ENCODE data around the gene COA8.

The COA8 gene

GRCh38 chr14:103526247-103526913 lies 36.4 kb upstream of the COA8 start:
- peak; percentile 77 for DNase-seq

GRCh38 chr14:103526914-103527248 lies 35.9 kb upstream of the COA8 start:
- DNase-seq = peak; percentile 76

- DNase-seq = peak; percentile 93
Measured at GRCh38 chr14:103527408-103528145, 35.2 kb upstream of the COA8 start.

GRCh38 chr14:103528146-103528586 lies 34.6 kb upstream of the COA8 start:
- DNase-seq = no peak

- peak; percentile 70 for DNase-seq
Measured at GRCh38 chr14:103528587-103529382, 34.0 kb upstream of the COA8 start, which contains the start of gene TRMT61A. TRMT61A (plus strand) TSS chr14:103529196; CDS start chr14:103529979, 783 bp downstream.

- DNase-seq = no peak
Measured at GRCh38 chr14:103529383-103530365, 33.1 kb upstream of the COA8 start.

GRCh38 chr14:103530390-103530789 lies 32.4 kb upstream of the COA8 start:
- DNase-seq = peak; percentile 8

- DNase-seq = no peak
Measured at GRCh38 chr14:103530831-103531230, 31.9 kb upstream of the COA8 start.

GRCh38 chr14:103531421-103532215 lies 31.1 kb upstream of the COA8 start:
- DNase-seq = no peak

GRCh38 chr14:103532216-103533136 lies 30.3 kb upstream of the COA8 start:
- no peak for DNase-seq

- DNase-seq = no peak
Measured at GRCh38 chr14:103533137-103533998, 29.4 kb upstream of the COA8 start.

- no peak for DNase-seq
Measured at GRCh38 chr14:103533999-103534575, 28.7 kb upstream of the COA8 start.

GRCh38 chr14:103534576-103535061 lies 28.1 kb upstream of the COA8 start:
- DNase-seq = no peak

GRCh38 chr14:103535081-103535890 lies 27.5 kb upstream of the COA8 start:
- DNase-seq = no peak

- no peak for DNase-seq
Measured at GRCh38 chr14:103535891-103536565, 26.7 kb upstream of the COA8 start.

GRCh38 chr14:103536693-103537092 lies 26.1 kb upstream of the COA8 start:
- DNase-seq = no peak
